GDM1 (cell line): ENCODE measurements around the gene DEK.
"Not testable (repeated sequence)": the region's sequence is repeated elsewhere in the genome, so short reads cannot be mapped to it uniquely, and the experiment has no call there.

Experiments used
- DNase-seq: peaks from one replicate; lab custom pipeline; 2025; lab: John Stamatoyannopoulos, UW

Gene DEK

DNA sequence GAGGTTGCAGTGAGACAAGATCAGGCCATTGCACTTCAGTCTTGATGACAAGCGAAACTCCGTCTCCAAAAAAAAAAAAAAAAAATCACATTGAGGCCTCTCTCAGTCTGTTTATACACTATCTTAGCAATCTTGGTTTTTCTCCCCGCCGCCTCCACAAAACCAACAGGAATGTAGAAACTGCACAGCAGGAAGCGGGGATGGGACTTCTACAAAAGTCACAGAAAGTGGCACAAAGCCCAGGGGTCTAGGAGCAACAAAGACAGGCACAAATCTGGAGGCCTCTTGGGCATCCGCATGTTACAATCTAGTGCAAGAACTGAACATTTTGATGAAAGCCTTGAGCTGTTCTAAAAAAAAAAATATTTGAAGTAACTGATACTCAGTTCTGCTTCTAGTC lies 60.5 kb downstream of the DEK start:
- no peak for DNase-seq

DNA sequence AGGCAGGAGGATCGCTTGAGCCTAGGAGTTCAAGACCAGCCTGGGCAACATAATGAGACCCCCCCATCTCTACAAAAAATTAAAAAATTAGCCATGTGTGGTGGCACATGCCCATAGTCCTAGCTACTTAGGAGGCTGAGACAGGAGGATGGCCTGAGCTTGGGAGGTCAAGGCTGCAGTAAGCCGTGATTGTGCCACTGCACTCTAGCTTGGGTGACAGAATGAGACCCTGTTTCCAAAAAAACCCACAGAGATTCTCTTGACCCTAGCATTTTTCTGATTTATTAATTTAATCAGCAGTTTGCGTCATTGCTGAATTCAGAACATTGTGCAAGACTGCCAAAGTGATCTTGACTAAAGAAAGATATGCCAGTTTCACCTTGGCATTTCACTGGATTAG lies 72.3 kb downstream of the DEK start:
- DNase-seq = no peak

GRCh38 chr6:18189196-18189595 lies 75.1 kb downstream of the DEK start:
- DNase-seq = no peak

DNA sequence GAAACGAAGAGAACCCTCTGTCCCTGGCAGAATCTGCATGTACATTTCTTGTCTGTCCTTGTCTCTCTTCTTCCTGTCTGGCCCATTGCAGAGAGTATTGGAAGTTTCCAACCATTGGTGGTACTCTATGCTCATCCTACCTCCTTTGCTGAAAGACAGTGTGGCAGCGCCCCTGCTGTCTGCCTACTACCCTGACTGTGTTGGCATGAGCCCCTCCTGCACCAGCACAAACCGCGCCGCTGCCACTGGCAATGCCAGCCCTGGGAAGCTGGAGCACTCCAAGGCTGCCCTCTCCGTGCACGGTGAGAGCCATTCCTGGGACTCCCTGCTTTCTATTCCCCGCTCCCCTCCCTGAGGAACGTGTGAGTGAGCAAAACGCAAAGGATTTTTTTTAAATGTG lies 76.6 kb downstream of the DEK start:
- no peak for DNase-seq

GRCh38 chr6:18186540-18187250 lies 77.6 kb downstream of the DEK start:
- DNase-seq = peak; percentile 54

- DNase-seq = no peak
Measured at GRCh38 chr6:18186033-18186432, 78.3 kb downstream of the DEK start.

DNA sequence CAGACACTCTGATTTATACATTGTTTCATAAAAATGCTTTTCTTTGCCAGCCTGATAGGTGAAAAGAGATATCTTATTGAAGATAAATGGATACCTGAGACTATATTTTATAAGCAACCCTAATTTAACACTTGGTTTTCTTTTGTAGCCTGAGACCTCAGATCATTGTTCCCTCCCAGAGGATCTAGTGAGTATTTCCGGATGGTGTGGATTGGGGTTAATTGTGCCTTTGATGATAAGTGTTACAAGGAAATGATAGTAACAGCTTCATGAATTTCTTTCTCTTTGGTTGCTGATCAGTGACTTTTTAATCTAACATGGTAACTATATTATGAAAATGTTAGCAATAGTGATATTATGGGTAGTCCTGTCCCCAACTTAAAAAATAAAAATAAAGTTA lies 78.7 kb downstream of the DEK start:
- no peak for DNase-seq

GRCh38 chr6:18183766-18184165 lies 80.6 kb downstream of the DEK start:
- DNase-seq = no peak

GRCh38 chr6:18182568-18182967 lies 81.8 kb downstream of the DEK start:
- no peak for DNase-seq

DNA sequence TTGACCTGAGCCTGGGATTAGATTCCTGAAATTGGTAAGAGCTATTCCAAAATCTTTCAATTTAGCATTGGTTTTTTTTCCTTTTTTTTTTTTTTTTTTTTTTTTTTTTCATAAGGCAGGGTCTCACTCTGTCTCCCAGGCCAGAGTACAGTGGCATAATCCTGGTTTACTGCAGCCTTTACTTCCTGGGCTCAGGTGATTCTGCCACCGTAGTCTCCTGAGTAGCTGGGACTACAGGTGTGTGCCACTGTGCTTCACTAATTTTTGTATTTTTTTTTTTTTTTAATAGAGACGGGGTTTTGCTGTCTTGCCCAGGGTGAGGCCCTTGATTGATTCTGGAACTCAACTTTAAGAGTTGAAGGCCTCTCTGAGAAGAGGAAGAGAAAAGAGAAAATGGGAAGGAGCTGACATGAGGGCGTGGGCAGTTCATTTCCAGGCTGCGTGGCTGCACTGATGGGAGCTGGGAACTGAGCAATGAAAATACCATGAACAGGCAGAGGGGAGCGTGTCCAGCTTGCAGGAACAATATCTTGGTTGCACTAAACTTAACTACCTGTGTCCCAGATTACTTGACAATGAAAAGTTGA lies 84.5 kb downstream of the DEK start:
- no peak for DNase-seq

GRCh38 chr6:18178960-18179615 lies 85.2 kb downstream of the DEK start:
- DNase-seq = no peak

GRCh38 chr6:18177286-18177965 lies 86.9 kb downstream of the DEK start:
- DNase-seq = no peak

GRCh38 chr6:18176198-18176597 lies 88.1 kb downstream of the DEK start:
- not testable (repeated sequence) for DNase-seq
